Activated naive CD8-positive, alpha-beta T cell treated with anti-CD3 and anti-CD28 coated beads for 36 hours (primary cell): ENCODE data around the gene SWSAP1. TPM values are rescaled to one million over a fixed set of nuclear protein-coding genes. Genes with fewer than 3 reads are reported as not detected.
"Not testable (repeated sequence)": the region's sequence is repeated elsewhere in the genome, so short reads cannot be mapped to it uniquely, and the experiment has no call there.

Source experiments
- DNase-seq: peaks from one replicate; pipeline ENCODE4 v3.0.0; 2021
- H3K27ac Mint-ChIP-seq: one replicate; pipeline ENCODE4 v1.8.0; 2022; ENCODE audit warnings: mild to moderate bottlenecking, moderate library complexity, mixed read lengths
- H3K27me3 Mint-ChIP-seq: one replicate; pipeline ENCODE4 v1.8.0; 2022; ENCODE audit warnings: mild to moderate bottlenecking, mixed read lengths
- H3K36me3 Mint-ChIP-seq: one replicate; pipeline ENCODE4 v1.8.0; 2021; ENCODE audit warnings: mild to moderate bottlenecking, mixed read lengths
- H3K4me1 Mint-ChIP-seq: one replicate; pipeline ENCODE4 v1.8.0; 2021; ENCODE audit warnings: mixed read lengths
- H3K4me3 Mint-ChIP-seq: one replicate; pipeline ENCODE4 v1.8.0; 2022; ENCODE audit warnings: mild to moderate bottlenecking, moderate library complexity, mixed read lengths
- H3K9me3 Mint-ChIP-seq: one replicate; pipeline ENCODE4 v1.8.0; 2022; ENCODE audit warnings: mixed read lengths
- total RNA-seq, 2 experiments: library from RNA; stranded (reverse); gene quantifications; one replicate each; pipeline ENCODE4 v1.2.3, GENCODE V29; 2021

The SWSAP1 gene
- total RNA-seq, 2 experiments from 2014 or later: 2.1 to 2.2 TPM

DNA sequence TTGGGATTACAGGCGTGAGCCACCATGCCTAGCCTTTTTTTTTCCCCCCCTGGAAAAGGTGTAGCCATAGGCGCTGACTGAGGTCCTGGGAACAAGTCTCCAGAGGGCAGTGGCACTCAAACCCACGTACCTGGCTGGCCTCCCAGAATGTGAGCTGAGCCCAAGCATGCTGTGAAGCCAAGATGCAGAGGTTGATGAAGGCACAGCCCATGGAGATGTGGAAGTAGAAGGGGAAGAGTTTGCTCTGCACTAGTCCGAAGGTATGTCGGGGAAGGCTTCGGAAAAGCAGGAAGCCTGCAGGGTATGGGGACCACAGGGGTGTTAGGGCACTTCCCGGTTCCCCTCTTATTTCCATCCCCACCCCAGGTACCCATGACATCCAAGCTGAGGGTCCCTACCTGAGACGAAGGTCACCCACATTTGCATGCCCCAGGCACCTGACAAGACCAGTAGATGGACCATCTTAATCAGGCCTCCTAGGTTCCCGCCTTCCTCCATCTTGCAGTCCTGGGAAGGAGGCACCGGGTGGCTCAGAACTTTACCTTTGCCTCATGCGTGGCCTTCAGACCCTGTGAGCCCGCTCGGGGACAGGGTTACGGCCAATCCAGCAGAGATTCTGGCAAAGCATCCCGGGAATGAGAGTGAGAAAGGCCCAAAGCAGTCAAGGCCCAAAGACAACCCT lies 29.2 kb upstream of the SWSAP1 start:
- peaks cover 10% of the 10 kb centered on the region for H3K36me3 Mint-ChIP-seq
- peaks cover 26% of the 10 kb centered on the region for H3K4me1 Mint-ChIP-seq
- peak overlapping the region; percentile 96 for H3K4me3 Mint-ChIP-seq
- no peak for DNase-seq
- H3K27me3 Mint-ChIP-seq: no peaks in the 10 kb centered on the region
- H3K9me3 Mint-ChIP-seq: peaks cover 10% of the 10 kb centered on the region
- peak overlapping the region; percentile 91 for H3K27ac Mint-ChIP-seq

DNA sequence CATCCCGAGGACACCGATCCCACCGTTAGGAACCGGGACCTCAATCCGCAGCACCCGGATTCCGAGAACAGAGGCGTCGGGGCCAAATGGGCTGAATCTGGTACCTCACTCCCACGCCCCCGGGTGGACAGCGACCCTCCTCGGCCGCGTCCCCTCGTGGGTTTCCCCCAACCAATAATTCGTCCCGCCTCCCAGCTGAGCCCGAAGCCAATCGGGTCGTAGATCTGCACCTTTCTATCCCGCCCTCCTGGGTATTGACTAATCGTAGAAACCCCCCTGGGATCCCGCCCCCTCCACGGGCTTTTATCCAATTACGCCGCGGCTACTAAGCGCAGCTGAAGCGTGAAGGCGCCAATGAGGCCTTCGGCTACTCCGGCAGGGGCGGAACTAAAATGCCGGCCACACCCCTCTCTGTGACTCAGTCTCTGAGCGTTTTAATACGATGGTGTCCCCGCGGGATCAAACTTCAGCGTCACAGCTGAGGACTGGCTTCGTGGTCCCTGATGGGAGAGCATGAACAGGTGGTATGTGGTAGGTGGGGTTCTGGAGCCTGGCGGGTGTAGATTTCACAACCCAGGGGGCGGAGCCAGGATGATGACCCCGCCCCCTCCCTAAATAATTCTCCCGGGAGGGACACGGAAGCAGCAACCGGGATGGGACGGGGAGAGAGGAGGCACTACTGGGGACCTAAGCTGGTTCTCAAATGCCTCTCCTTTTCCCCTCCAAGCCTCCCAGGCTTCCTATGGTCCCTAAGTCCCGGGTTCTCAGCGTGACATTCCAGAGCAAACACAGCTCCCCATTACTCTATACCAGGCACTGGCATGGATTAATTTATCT lies 28.1 kb upstream of the SWSAP1 start, which contains the start of the genes CCDC159 and TMEM205:
Gene CCDC159, plus strand, starts transcription at position 416 of the 837 bp plus-strand sequence. Its CDS starts 88 bp downstream, at position 504.
Gene TMEM205, minus strand, starts transcription at position 165 of the 837 bp plus-strand sequence. CDS start 649 bp downstream, outside the sequence.
- H3K36me3 Mint-ChIP-seq: peaks cover 10% of the 10 kb centered on the region
- H3K27me3 Mint-ChIP-seq: no peaks in the 10 kb centered on the region
- peaks cover 26% of the 10 kb centered on the region for H3K4me1 Mint-ChIP-seq
- H3K27ac Mint-ChIP-seq: peak within 1 kb of the TSS; percentile 91
- peak; percentile 97 for DNase-seq
- peak within 1 kb of the TSS; percentile 96 for H3K4me3 Mint-ChIP-seq
- peaks cover 10% of the 10 kb centered on the region for H3K9me3 Mint-ChIP-seq

- DNase-seq: no peak
- H3K4me1 Mint-ChIP-seq: peaks cover 26% of the 10 kb centered on the region
- H3K9me3 Mint-ChIP-seq: peaks cover 10% of the 10 kb centered on the region
- no peaks in the 10 kb centered on the region for H3K27me3 Mint-ChIP-seq
- peaks cover 8% of the 10 kb centered on the region for H3K36me3 Mint-ChIP-seq
- peak overlapping the region; percentile 96 for H3K4me3 Mint-ChIP-seq
- H3K27ac Mint-ChIP-seq: no peak overlapping the region
Measured at GRCh38 chr19:11347546-11348039, 26.9 kb upstream of the SWSAP1 start.

DNA sequence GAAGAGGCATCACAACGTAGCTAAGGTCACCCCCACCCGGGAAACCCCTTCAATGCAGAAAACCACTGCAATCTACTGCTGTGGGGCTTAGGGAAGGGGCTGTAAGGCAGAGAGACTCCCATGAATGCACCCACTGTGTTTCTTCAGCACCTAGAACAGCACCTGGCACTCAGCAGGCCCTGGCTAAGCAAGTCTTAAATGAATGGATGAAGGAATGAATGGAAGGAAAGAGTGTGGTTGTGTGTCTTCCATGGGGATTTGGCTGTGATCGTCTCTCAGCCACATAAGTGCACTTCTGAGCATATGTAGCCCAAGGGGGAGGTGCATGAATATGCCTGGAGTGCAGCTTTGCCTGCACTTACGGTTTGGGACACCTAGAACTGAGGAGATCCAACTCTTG lies 25.3 kb upstream of the SWSAP1 start:
- DNase-seq: no peak
- Mint-ChIP-seq H3K36me3 (peaks cover 8% of the 10 kb centered on the region), H3K27me3 (no peaks in the 10 kb centered on the region), H3K4me1 (peaks cover 26% of the 10 kb centered on the region), H3K9me3 (peaks cover 10% of the 10 kb centered on the region), H3K27ac (no peak overlapping the region), H3K4me3 (no peak overlapping the region)

GRCh38 chr19:11354102-11354501 lies 20.4 kb upstream of the SWSAP1 start:
- DNase-seq, H3K36me3 Mint-ChIP-seq, H3K4me3 Mint-ChIP-seq, H3K4me1 Mint-ChIP-seq, H3K9me3 Mint-ChIP-seq, H3K27ac Mint-ChIP-seq: not testable (repeated sequence)
- peaks cover 15% of the 10 kb centered on the region for H3K27me3 Mint-ChIP-seq

DNA sequence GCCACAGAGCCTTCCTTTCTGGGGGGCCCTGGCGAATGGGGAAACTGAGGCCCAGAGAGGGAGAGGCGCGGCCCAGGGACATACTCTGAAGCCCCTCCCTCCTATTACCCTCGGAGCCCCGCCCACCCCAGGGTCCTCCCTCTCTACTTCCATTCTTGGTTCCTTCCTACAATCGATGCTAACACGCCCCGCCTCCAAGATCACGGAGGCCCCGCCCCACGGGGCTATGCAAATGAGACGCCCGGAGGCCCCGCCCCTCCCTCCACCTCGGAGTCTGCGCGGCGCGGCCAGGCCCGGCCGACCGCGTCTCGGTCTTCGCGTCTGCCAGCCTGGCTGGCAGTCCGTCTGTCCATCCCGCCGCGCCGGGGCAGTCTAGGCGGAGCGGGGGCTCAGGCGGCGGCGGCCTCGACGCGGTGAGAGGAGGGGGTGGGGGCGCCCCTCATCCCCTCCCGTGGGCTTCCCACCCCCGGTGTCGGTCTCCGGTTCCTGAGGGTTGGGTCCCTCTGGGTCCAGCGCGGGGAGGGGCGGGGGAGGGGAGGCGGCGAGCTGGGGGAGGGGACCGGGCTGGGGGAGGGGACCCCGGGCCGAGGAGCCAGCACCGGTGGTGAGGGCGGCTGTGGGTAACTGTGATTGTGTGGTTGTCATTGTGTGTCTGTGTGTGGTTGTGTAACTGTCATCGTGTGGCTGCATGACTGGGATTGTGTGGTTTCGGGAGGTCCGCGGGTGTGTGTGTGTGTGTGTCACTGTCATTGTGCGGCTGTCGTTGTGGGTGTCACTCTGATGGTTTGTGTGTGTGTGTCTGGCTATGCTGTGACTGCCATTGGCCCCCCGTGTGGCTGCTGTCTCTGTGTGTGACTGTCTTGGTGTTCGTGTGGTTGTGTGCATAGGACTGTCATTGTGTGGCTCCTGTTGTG lies 19.0 kb upstream of the SWSAP1 start, which contains the start of gene PLPPR2:
Gene PLPPR2, plus strand, starts transcription at position 273 of the 914 bp plus-strand sequence. CDS start 2,242 bp downstream, outside the sequence.
- Mint-ChIP-seq H3K4me1 (peaks cover 9% of the 10 kb centered on the region), H3K27me3 (peaks cover 15% of the 10 kb centered on the region), H3K27ac (no peak within 1 kb of the TSS), H3K4me3 (peak within 1 kb of the TSS; percentile 42), H3K36me3 (no peaks in the 10 kb centered on the region), H3K9me3 (no peaks in the 10 kb centered on the region)
- peak; percentile 82 for DNase-seq

GRCh38 chr19:11356074-11356397 lies 18.4 kb upstream of the SWSAP1 start:
- no peak for DNase-seq
- Mint-ChIP-seq H3K27me3 (peaks cover 15% of the 10 kb centered on the region), H3K9me3 (no peaks in the 10 kb centered on the region), H3K4me3 (peak overlapping the region; percentile 42), H3K27ac (no peak overlapping the region), H3K36me3 (no peaks in the 10 kb centered on the region), H3K4me1 (peaks cover 9% of the 10 kb centered on the region)

DNA sequence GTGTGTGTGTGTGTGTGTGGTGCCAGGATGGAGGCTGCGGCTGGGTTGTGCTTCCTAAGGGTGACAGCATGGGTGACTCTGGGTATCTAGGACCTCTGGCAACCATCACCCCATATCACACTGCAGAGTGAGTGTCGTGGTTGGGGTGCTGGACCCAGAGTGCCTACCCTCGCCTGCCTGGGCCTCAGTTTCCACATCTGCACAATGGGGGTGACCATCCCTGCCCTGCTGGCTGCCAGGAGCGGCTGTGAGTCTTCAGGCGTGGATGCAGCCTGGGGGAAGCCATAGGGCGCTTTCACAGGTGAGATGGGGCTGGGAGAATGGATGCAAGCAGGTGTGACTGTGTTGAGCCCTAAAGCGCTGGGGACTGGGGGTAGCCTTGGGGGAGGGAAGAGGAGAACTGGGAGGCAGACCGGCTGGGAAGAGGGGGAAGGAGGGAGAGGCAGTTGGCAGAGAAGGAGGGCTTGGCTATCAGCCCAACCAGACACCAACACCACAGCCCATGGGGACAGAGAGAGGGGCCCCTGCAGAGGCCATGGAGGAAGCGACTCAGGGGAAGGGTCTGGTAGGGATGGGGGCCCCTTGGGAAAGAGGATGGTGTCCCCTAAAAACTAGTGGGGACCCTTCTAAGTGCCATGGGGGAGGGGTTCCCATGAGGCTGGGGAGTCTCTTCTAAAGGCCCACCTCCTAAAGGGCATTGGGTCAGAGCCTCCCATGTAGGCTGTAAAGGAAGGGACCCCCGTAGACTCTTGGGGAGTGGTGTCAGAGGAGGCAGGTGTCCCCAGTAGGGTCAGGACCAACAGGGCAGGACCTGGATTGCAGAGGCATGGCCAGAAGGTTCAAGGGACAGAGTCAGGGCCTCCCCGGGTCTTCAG lies 17.6 kb upstream of the SWSAP1 start:
- no peak overlapping the region for H3K27ac Mint-ChIP-seq
- peaks cover 9% of the 10 kb centered on the region for H3K4me1 Mint-ChIP-seq
- H3K4me3 Mint-ChIP-seq: no peak overlapping the region
- no peak for DNase-seq
- H3K36me3 Mint-ChIP-seq: no peaks in the 10 kb centered on the region
- H3K27me3 Mint-ChIP-seq: peaks cover 15% of the 10 kb centered on the region
- no peaks in the 10 kb centered on the region for H3K9me3 Mint-ChIP-seq

GRCh38 chr19:11359421-11359820 lies 15.0 kb upstream of the SWSAP1 start:
- Mint-ChIP-seq H3K36me3 (no peaks in the 10 kb centered on the region), H3K9me3 (no peaks in the 10 kb centered on the region), H3K4me3 (no peak overlapping the region), H3K27me3 (peaks cover 15% of the 10 kb centered on the region), H3K27ac (no peak overlapping the region), H3K4me1 (peaks cover 9% of the 10 kb centered on the region)
- DNase-seq: no peak

DNA sequence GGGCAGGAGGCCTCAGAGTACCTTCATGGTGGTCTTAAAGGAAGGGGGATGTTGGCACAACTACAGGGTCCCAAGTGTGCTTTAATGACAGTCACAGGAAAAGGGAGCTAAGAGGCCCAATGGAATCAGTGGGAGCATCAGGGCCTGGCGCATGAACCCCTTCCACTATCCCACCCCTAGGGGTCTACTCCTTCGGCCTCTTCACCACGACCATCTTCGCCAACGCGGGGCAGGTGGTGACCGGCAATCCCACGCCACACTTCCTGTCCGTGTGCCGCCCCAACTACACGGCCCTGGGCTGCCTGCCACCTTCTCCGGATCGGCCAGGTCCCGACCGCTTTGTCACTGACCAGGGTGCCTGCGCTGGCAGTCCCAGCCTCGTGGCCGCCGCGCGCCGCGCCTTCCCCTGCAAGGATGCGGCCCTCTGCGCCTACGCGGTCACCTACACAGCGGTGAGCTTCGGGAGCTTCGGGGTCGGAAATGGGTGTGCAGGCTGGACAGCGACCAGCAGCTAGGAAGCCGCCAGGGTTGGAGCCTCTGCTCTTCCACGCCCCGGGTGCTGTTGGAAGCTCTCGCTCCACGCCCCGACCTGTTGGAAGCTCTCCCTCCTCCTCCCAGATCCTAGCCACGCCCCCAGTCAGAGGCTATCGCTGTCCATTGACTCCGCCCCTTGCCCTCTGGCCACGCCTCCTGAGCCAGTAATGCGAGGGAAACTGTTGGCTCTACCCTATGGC lies 13.3 kb upstream of the SWSAP1 start:
- Mint-ChIP-seq H3K27ac (no peak overlapping the region), H3K4me3 (no peak overlapping the region), H3K27me3 (peaks cover 8% of the 10 kb centered on the region), H3K4me1 (no peaks in the 10 kb centered on the region), H3K36me3 (no peaks in the 10 kb centered on the region), H3K9me3 (no peaks in the 10 kb centered on the region)
- no peak for DNase-seq

DNA sequence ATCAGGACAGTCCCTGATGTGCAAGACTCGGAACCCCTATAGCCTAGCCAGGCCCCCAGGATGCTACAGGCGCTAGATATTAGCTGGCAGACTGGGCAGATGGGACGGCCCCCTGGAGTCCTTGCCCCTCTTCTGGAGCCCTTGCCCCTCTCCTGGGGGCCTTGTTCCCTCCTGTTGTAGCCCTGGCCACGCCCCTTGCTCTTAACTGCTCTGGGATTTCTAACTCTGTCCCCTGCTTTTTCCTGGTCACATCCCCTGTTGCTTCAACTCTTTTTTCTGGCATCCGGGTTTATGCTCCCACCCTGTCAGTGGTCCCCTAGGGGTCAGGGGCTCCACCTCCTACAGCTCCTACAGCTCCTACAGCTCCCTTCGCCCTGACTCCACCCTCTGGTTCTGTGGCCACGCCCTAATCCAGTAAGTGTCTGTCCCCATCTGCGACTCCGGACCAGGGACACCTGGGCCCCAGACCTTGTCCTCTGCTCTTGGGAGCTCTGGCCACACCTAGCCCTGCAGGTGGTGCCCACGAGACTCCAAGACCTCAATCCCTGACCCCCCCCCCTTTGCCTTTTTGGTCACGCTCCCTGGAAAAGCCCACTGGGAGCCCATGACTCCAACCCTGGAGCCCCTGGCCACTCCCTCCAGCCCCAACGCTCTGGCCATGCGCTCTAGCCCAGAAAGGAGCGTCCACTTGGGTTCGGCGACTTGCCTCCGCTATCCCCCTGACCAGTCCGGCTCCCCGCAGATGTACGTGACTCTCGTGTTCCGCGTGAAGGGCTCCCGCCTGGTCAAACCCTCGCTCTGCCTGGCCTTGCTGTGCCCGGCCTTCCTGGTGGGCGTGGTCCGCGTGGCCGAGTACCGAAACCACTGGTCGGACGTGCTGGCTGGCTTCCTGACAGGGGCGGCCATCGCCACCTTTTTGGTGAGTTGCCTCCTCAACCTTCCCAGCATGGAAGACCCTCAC lies 12.4 kb upstream of the SWSAP1 start:
- H3K4me3 Mint-ChIP-seq: no peak overlapping the region
- no peak overlapping the region for H3K27ac Mint-ChIP-seq
- no peaks in the 10 kb centered on the region for H3K9me3 Mint-ChIP-seq
- no peaks in the 10 kb centered on the region for H3K27me3 Mint-ChIP-seq
- no peaks in the 10 kb centered on the region for H3K4me1 Mint-ChIP-seq
- DNase-seq: no peak
- H3K36me3 Mint-ChIP-seq: no peaks in the 10 kb centered on the region

- no peak overlapping the region for H3K27ac Mint-ChIP-seq
- H3K4me1 Mint-ChIP-seq: no peaks in the 10 kb centered on the region
- no peak overlapping the region for H3K4me3 Mint-ChIP-seq
- H3K27me3 Mint-ChIP-seq: no peaks in the 10 kb centered on the region
- no peaks in the 10 kb centered on the region for H3K9me3 Mint-ChIP-seq
- DNase-seq: no peak
- no peaks in the 10 kb centered on the region for H3K36me3 Mint-ChIP-seq
Measured at GRCh38 chr19:11363881-11364280, 10.6 kb upstream of the SWSAP1 start.
